HepG2 (cell line): ENCODE data around the gene INKA2. TPM values are rescaled to one million over a fixed set of nuclear protein-coding genes. Genes with fewer than 3 reads are reported as not detected.

Source experiments
- ADNP ChIP-seq: sonication (generic); formaldehyde crosslinking; IDR thresholded peaks from 2 replicates; pipeline ENCODE4 v1.4.0; 2020; ENCODE audit warnings: missing genetic modification reagents
- FOXA3 ChIP-seq: IDR thresholded peaks from 2 replicates; pipeline ENCODE4 v1.6.1; 2016; ENCODE audit warnings: missing genetic modification reagents, missing compliant biosample characterization
- HHEX ChIP-seq: IDR thresholded peaks from 2 replicates; pipeline ENCODE4 v1.6.1; 2016; ENCODE audit warnings: control low read depth
- KDM2A ChIP-seq: sonication (generic); formaldehyde crosslinking; IDR thresholded peaks from 2 replicates; pipeline ENCODE4 v1.4.0; 2020; ENCODE audit warnings: low read depth, missing genetic modification reagents, borderline replicate concordance
- MZF1 ChIP-seq: sonication (generic); formaldehyde crosslinking; IDR thresholded peaks from 2 replicates; pipeline ENCODE4 v1.8.1; 2023; ENCODE audit warnings: mild to moderate bottlenecking, missing genetic modification reagents, borderline replicate concordance
- RNF2 ChIP-seq: fragments of 450-650 bp; conservative IDR thresholded peaks from 2 replicates; pipeline ENCODE4 v1.6.1; 2016; ENCODE audit warnings: low read depth
- STAG1 ChIP-seq: sonication (generic); formaldehyde crosslinking; IDR thresholded peaks from 2 replicates; pipeline ENCODE4 v1.4.0; 2020; ENCODE audit warnings: missing genetic modification reagents
- ZBTB10 ChIP-seq: sonication (generic); formaldehyde crosslinking; IDR thresholded peaks from 2 replicates; pipeline ENCODE4 v1.4.0; 2020; ENCODE audit warnings: missing genetic modification reagents, borderline replicate concordance
- ZBTB33 ChIP-seq: sonication (generic); formaldehyde crosslinking; IDR thresholded peaks from 2 replicates; pipeline ENCODE4 v1.4.0; 2020; ENCODE audit warnings: missing genetic modification reagents
- ZNF205 ChIP-seq: IDR thresholded peaks from 2 replicates; pipeline ENCODE4 v1.6.1; 2018; ENCODE audit warnings: missing biosample characterization, missing genetic modification reagents
- ZNF337 ChIP-seq: sonication (generic); formaldehyde crosslinking; IDR thresholded peaks from 2 replicates; pipeline ENCODE4 v1.5.1; 2020; ENCODE audit warnings: missing genetic modification reagents, low read depth, mild to moderate bottlenecking, borderline replicate concordance
- ZNF563 ChIP-seq: sonication (generic); formaldehyde crosslinking; IDR thresholded peaks from 2 replicates; pipeline ENCODE4 v1.8.0; 2022; ENCODE audit warnings: mild to moderate bottlenecking, moderate library complexity, missing genetic modification reagents
- ZNF747 ChIP-seq: sonication (generic); formaldehyde crosslinking; IDR thresholded peaks from 2 replicates; pipeline ENCODE4 v1.8.1; 2023; ENCODE audit warnings: missing genetic modification reagents, mild to moderate bottlenecking, borderline replicate concordance
- polyA plus RNA-seq, 8 experiments: library from polyadenylated mRNA; depleted of rRNA in 3 of 8; stranded (reverse) in 7 of 8; unstranded in 1 of 8; fragments of >200 nt; fragmentation: Illumina TruSeq in 4 of 8; extraction: Trizol in 4 of 8; gene quantifications; 2 replicates each; pipeline versions ENCODE4 v1.2.1 to v1.2.3, GENCODE V29; 2011 to 2016; ENCODE audit warnings: low read depth in 4 of 8, missing spikeins in 1 of 8, mixed read lengths in 1 of 8; ENCODE audit not compliant: insufficient read depth in 1 of 8
- total RNA-seq, 5 experiments: library from RNA; depleted of rRNA; stranded (reverse); fragments of >200 nt; fragmentation: Illumina TruSeq; extraction: Trizol; gene quantifications; 2 replicates each; pipeline ENCODE4 v1.2.3, GENCODE V29; 2016; ENCODE audit warnings: low read depth in 1 of 5
- TF ChIP-seq, protein P1 (sequence below): sonication (generic); formaldehyde crosslinking; IDR thresholded peaks from 2 replicates; pipeline ENCODE4 v1.5.1; 2020; ENCODE audit warnings: missing genetic modification reagents, mild to moderate bottlenecking, borderline replicate concordance
- TF ChIP-seq, protein P2 (sequence below): sonication (generic); formaldehyde crosslinking; IDR thresholded peaks from 2 replicates; pipeline ENCODE4 v1.4.0; 2020; ENCODE audit warnings: missing genetic modification reagents

INKA2 gene
- total and polyA plus RNA-seq, 2 of the 13 experiments (the other 11 are each of a cell fraction or from before 2014, with no cell fraction given) = 2.6 to 4.6 TPM

DNA sequence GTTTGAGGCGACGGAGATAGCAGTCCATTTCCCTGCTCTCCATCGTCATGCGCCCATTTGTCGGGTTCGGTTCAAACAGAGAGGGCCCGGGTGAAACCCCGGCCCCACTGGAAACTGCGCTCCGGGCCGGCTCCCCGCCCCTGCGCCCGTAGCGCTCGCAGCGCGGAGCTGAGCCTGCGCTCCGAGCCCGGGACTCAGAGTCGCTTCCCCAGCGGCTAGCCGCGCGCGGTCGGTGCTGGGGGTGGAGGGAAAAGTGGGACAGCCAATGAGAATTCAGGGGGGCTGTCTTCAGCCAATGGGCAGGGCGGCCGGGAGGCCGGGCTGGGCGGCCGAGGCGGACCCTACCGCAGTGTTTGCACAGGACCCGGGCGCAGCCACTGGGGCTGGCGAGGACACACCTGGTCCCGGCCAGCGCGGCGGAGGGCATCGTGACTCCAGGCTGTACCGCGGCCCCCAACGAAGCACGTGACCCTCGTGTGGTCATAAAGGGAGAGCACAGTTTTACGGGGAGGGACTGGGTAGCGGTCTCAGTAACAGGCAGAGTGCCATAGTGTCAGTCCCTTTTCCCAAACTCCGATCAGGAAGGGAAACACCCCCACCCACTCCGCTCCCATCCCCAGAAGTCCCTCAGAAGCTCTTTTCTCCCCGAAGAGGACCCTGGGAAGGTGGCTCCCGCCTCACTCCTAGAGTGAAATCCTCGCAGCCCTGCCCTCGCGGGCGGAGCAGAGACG, at the start of gene INKA2 (continued):
- TF ChIP-seq MZF1 (CRISPR knock-in tag) (peak; percentile 90; the same call in 1 of the 2 replicates), ZNF563 (CRISPR knock-in tag) (no peak), ZBTB33 (CRISPR knock-in tag) (no peak), HHEX (CRISPR knock-in tag) (no peak), FOXA3 (peak; percentile 51), ZNF337 (no peak), RNF2 (peak; percentile 92), STAG1 (CRISPR knock-in tag) (no peak), ADNP (CRISPR knock-in tag) (no peak), KDM2A (CRISPR knock-in tag) (peak; percentile 74; the same call in 1 of the 2 replicates), ZNF205 (CRISPR knock-in tag) (no peak; the same call in 1 of the 2 replicates), ZBTB10 (peak; percentile 90), ZNF747 (no peak; the same call in 1 of the 2 replicates)
- TF ChIP-seq, protein P1, sequence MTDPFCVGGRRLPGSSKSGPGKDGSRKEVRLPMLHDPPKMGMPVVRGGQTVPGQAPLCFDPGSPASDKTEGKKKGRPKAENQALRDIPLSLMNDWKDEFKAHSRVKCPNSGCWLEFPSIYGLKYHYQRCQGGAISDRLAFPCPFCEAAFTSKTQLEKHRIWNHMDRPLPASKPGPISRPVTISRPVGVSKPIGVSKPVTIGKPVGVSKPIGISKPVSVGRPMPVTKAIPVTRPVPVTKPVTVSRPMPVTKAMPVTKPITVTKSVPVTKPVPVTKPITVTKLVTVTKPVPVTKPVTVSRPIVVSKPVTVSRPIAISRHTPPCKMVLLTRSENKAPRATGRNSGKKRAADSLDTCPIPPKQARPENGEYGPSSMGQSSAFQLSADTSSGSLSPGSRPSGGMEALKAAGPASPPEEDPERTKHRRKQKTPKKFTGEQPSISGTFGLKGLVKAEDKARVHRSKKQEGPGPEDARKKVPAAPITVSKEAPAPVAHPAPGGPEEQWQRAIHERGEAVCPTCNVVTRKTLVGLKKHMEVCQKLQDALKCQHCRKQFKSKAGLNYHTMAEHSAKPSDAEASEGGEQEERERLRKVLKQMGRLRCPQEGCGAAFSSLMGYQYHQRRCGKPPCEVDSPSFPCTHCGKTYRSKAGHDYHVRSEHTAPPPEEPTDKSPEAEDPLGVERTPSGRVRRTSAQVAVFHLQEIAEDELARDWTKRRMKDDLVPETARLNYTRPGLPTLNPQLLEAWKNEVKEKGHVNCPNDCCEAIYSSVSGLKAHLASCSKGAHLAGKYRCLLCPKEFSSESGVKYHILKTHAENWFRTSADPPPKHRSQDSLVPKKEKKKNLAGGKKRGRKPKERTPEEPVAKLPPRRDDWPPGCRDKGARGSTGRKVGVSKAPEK (CRISPR knock-in tag) = peak; percentile 80; the same call in 1 of the 2 replicates
- TF ChIP-seq, protein P2, sequence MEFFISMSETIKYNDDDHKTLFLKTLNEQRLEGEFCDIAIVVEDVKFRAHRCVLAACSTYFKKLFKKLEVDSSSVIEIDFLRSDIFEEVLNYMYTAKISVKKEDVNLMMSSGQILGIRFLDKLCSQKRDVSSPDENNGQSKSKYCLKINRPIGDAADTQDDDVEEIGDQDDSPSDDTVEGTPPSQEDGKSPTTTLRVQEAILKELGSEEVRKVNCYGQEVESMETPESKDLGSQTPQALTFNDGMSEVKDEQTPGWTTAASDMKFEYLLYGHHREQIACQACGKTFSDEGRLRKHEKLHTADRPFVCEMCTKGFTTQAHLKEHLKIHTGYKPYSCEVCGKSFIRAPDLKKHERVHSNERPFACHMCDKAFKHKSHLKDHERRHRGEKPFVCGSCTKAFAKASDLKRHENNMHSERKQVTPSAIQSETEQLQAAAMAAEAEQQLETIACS (CRISPR knock-in tag) = peak; percentile 51; the same call in 1 of the 2 replicates
